ENCODE data around the gene RREB1. TPM values are rescaled to one million over a fixed set of nuclear protein-coding genes. Genes with fewer than 3 reads are reported as not detected.

The RREB1 gene
- total and polyA plus RNA-seq, 2 of the 4 experiments (the other 2 are of a cell fraction) = 8.4 to 14.5 TPM

DNA sequence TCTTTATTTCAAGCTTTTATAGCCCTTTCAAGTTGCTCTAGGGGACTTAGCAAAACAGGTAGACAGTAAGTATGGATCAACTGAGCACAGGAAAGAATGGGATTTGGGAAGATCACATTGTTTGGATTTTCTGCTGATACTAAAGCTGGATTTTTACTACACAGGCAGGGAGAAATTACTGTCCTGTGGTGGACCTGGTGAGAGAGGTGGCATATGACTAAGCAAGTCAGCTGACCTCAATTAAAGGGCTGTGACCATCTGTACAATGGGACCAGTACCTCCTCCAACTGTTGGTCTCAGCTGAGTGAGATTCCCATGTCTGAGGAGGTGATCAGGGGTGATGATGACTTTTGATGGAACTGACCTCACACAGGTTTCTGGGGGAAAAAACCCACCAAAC lies 28.0 kb downstream of the RREB1 start:
- ChIA-PET POLR2A (ENCODE audit: unreplicated experiment) (no interaction called here), CTCF (interaction anchor here (0.6 to 0.7 kb wide), 2 partner anchors 13 to 129 kb away, joined by 3 to 5 read pairs; no protein-coding TSS in a partner anchor)
- peaks cover 12% of the 10 kb centered on the region for H3K4me1 ChIP-seq (ENCODE audit: control insufficient read depth, insufficient read depth, low read length)
- H4K8ac ChIP-seq (ENCODE audit: low read depth in 2 of 2, low read length in 2 of 2) = no peak overlapping the region
- no peak overlapping the region for H3K18ac ChIP-seq (ENCODE audit: low read depth, low read length)
- no peak overlapping the region for H2BK5ac ChIP-seq (ENCODE audit: low read depth, low read length, poor library complexity, severe bottlenecking)
- H3K36me3 ChIP-seq (ENCODE audit: control insufficient read depth, insufficient read depth, low read length) = no peaks in the 10 kb centered on the region
- H3K4ac ChIP-seq (ENCODE audit: low read depth, low read length) = 0 out of 2 replicates have a peak overlapping the region, but pooled peaks have one; percentile 7
- H3K23ac ChIP-seq (ENCODE audit: low read depth, low read length) = no peak overlapping the region
- TF ChIP-seq MAZ (IDR thresholded peaks at IDR 0.05; ENCODE audit: borderline replicate concordance, low read depth, low read length) = no peak
- TF ChIP-seq USF2 (IDR thresholded peaks at IDR 0.05; ENCODE audit: low read depth, low read length) = peak; percentile 47; the same call in 1 of the 2 replicates
- no peak overlapping the region for H3K9ac ChIP-seq (ENCODE audit: low read depth, low read length)
- ATAC-seq (ENCODE audit: low read depth) (no peak), DNase-seq (no peak)
- H3K9me3 ChIP-seq (ENCODE audit: control insufficient read depth, insufficient read depth, low read length) = no peaks in the 10 kb centered on the region
- BruUV-seq (replicated peaks) = no TSS peak
- H3K79me1 ChIP-seq (ENCODE audit: low read depth in 1 of 2, low read length in 2 of 2) = peaks cover 22 to 71% of the 10 kb centered on the region in 2 experiments
- H3K56ac ChIP-seq (ENCODE audit: extremely low read depth, insufficient read depth, low read length) = no peak overlapping the region
- no peak overlapping the region for H2BK120ac ChIP-seq (ENCODE audit: low read depth, low read length)
- no peak overlapping the region for H3K4me3 ChIP-seq (ENCODE audit: insufficient read depth, low read depth, low read length)
- 0 out of 2 replicates have a peak overlapping the region, but pooled peaks have one; percentile 7 for H2AK5ac ChIP-seq (ENCODE audit: low read depth, low read length)
- no peak overlapping the region for H3K14ac ChIP-seq (replicated peaks; ENCODE audit: low read depth, low read length)
- H3K27ac ChIP-seq (ENCODE audit: insufficient read depth, low read length) = no peak overlapping the region
- H3K27me3 ChIP-seq (ENCODE audit: control insufficient read depth, insufficient read depth, low read length) = no peaks in the 10 kb centered on the region
- H2BK15ac ChIP-seq (ENCODE audit: low read depth, low read length) = no peak overlapping the region
- intact Hi-C loops (cut with micrococcal nuclease) (loop anchor here (2.0 kb wide), 1 partner anchor 27 kb away; no protein-coding TSS in a partner anchor), in situ Hi-C loops (cut with MboI; ENCODE audit: low sequenced_read_pairs) (no loop called here), dilution Hi-C loops (cut with HindIII; ENCODE audit: low sequenced_read_pairs, unreplicated experiment) (no loop called here)
- no peak overlapping the region for H4K91ac ChIP-seq (ENCODE audit: insufficient read depth, low read depth, low read length)
- H2BK20ac ChIP-seq (ENCODE audit: low read depth, low read length) = no peak overlapping the region
- no peak overlapping the region for H3K4me2 ChIP-seq (ENCODE audit: low read depth, low read length)
- peaks cover 15% of the 10 kb centered on the region for H3K9me1 ChIP-seq (ENCODE audit: insufficient read depth, low read length)
- H2AK9ac ChIP-seq (replicated peaks; ENCODE audit: low read depth, low read length, poor library complexity) = no peak overlapping the region
- H4K20me1 ChIP-seq (ENCODE audit: insufficient read depth, low read length) = peaks cover 48% of the 10 kb centered on the region
- no peak overlapping the region for H4K5ac ChIP-seq (ENCODE audit: low read depth, low read length)
- H2AFZ ChIP-seq (replicated peaks; ENCODE audit: low read length, poor library complexity) = no peak overlapping the region
